GM18526 (cell line): ENCODE measurements around the gene MGMT.

Source experiments
- POLR2A ChIP-seq: IDR thresholded peaks from 3 replicates; pipeline ENCODE4 v1.6.1; 2011; ENCODE audit not compliant: insufficient read length; ENCODE audit errors: extremely low read depth

Gene MGMT

GRCh38 chr10:129564923-129565322 is 97.9 kb downstream of the MGMT start:
- no peak for TF ChIP-seq POLR2A

- TF ChIP-seq POLR2A = no peak
These were observed 101.7 kb downstream of the MGMT start for GRCh38 chr10:129568583-129569344.

- no peak for TF ChIP-seq POLR2A
These were observed 103.1 kb downstream of the MGMT start for GRCh38 chr10:129570185-129570584.

GRCh38 chr10:129579228-129579627 is 112.2 kb downstream of the MGMT start:
- TF ChIP-seq POLR2A = no peak

GRCh38 chr10:129580010-129580409 is 113.0 kb downstream of the MGMT start:
- TF ChIP-seq POLR2A = no peak

- no peak for TF ChIP-seq POLR2A
These were observed 113.9 kb downstream of the MGMT start for GRCh38 chr10:129580901-129581300.

GRCh38 chr10:129581827-129582411 is 114.9 kb downstream of the MGMT start:
- no peak for TF ChIP-seq POLR2A

- no peak for TF ChIP-seq POLR2A
These were observed 116.8 kb downstream of the MGMT start for GRCh38 chr10:129583831-129584230.

- no peak for TF ChIP-seq POLR2A
These were observed 119.9 kb downstream of the MGMT start for GRCh38 chr10:129586898-129587443.

GRCh38 chr10:129589546-129589945 is 122.5 kb downstream of the MGMT start:
- no peak for TF ChIP-seq POLR2A

- TF ChIP-seq POLR2A = no peak
These were observed 126.9 kb downstream of the MGMT start for GRCh38 chr10:129593953-129594352.

- TF ChIP-seq POLR2A = no peak
These were observed 127.8 kb downstream of the MGMT start for GRCh38 chr10:129594811-129595210.

GRCh38 chr10:129598413-129598812 is 131.4 kb downstream of the MGMT start:
- no peak for TF ChIP-seq POLR2A

GRCh38 chr10:129599160-129599559 is 132.1 kb downstream of the MGMT start:
- no peak for TF ChIP-seq POLR2A

- no peak for TF ChIP-seq POLR2A
These were observed 134.7 kb downstream of the MGMT start for GRCh38 chr10:129601737-129602136.

GRCh38 chr10:129602938-129603535 is 136.0 kb downstream of the MGMT start:
- TF ChIP-seq POLR2A = no peak

GRCh38 chr10:129604333-129605032 is 137.4 kb downstream of the MGMT start:
- TF ChIP-seq POLR2A = no peak
